Rectal smooth muscle tissue (tissue), 1 donor: Measurements from ENCODE around the gene MRPL20.

ENCODE experiments used
- H3K27ac ChIP-seq: one replicate; pipeline ENCODE4 v1.7.0; 2013; ENCODE audit warnings: low read depth, low read length, inconsistent platforms
- H3K27me3 ChIP-seq: one replicate; pipeline ENCODE4 v1.7.0; 2013; ENCODE audit warnings: low read length; ENCODE audit not compliant: control insufficient read depth, insufficient read depth
- H3K36me3 ChIP-seq: one replicate; pipeline ENCODE4 v1.7.0; 2013; ENCODE audit warnings: low read length; ENCODE audit not compliant: control insufficient read depth, insufficient read depth
- H3K4me1 ChIP-seq: one replicate; pipeline ENCODE4 v1.7.0; 2013; ENCODE audit warnings: low read length; ENCODE audit not compliant: control insufficient read depth, insufficient read depth
- H3K4me3 ChIP-seq: one replicate; pipeline ENCODE4 v1.7.0; 2013; ENCODE audit warnings: low read length
- H3K9ac ChIP-seq: one replicate; pipeline ENCODE4 v1.7.0; 2013; ENCODE audit warnings: low read length

Gene MRPL20

GRCh38 chr1:1427820-1428148, 20.7 kb upstream of the MRPL20 start:
- H3K4me3 ChIP-seq: no peak overlapping the region
- no peaks in the 10 kb centered on the region for H3K27me3 ChIP-seq
- peak overlapping the region; percentile 53 for H3K27ac ChIP-seq
- no peak overlapping the region for H3K9ac ChIP-seq
- no peaks in the 10 kb centered on the region for H3K36me3 ChIP-seq
- peaks cover 27% of the 10 kb centered on the region for H3K4me1 ChIP-seq

DNA sequence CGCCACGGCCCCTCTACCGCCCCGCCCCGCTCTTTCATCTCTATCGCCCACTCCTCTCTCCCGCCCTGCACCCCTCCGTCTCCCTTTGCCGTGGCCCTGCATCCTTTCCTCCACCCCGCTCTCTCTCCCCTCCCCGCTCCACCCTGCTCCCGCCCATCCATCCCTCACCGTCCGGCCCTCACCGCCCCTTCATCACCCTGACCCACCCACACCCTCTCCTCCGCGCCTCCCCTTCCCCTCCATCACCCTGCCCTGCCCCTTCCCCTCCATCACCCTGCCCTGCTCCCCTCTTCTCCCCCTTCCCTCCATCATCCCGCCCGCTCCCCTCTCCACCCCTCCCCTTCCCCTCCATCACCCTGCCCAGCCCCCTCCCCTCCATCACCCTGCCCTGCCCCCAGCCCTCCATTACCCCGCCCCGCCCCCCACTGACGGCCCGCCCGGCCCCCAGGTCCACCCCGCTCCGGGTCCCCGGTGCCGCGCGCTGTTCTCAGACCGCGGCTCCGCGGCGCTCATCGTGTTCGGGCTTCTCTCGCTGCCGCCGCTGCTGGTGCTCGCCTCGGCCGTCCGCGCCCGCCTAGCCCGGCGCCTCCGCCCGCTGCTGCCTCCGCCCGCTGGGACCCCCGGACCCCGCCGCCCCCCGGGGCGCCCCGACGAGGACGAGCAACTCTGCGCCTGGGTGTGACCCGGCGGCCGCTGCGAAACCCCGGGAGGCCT, 20.2 kb upstream of the MRPL20 start:
- Histone ChIP-seq H3K36me3 (no peaks in the 10 kb centered on the region), H3K4me3 (no peak overlapping the region), H3K27me3 (no peaks in the 10 kb centered on the region), H3K4me1 (peaks cover 22% of the 10 kb centered on the region), H3K9ac (no peak overlapping the region), H3K27ac (no peak overlapping the region)

DNA sequence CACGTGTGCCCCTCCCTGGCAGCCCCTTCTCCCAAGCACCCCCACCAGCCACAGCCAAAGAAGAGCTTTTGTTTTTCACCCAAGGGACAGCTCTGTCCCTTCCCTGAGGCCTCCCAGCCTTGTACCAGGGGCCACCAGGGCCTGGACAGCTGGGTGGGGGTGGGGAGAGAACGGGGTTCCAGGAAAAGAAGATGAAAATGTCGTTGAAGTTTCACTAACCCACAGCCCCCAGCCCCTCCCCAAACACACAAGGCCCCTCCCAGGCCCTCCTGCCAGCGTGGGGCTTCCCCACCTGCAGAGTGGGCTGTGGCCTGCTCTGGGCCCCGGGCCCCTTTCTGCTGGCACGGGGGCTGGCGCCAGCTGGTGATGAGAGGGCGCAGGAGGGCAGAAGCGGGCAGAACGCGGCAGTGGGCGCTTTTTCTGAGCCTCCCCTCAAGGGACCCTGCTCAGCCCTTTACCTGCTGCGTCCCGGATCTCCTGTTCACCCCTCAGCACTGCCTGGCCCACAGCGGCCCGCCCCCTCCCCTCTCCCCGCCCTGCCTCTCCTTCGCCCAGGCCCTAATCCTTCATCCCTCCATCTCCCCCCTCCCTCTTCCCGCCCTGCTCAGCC, 19.5 kb upstream of the MRPL20 start:
- no peak overlapping the region for H3K4me3 ChIP-seq
- peaks cover 20% of the 10 kb centered on the region for H3K4me1 ChIP-seq
- H3K9ac ChIP-seq: no peak overlapping the region
- H3K36me3 ChIP-seq: no peaks in the 10 kb centered on the region
- no peak overlapping the region for H3K27ac ChIP-seq
- no peaks in the 10 kb centered on the region for H3K27me3 ChIP-seq

DNA sequence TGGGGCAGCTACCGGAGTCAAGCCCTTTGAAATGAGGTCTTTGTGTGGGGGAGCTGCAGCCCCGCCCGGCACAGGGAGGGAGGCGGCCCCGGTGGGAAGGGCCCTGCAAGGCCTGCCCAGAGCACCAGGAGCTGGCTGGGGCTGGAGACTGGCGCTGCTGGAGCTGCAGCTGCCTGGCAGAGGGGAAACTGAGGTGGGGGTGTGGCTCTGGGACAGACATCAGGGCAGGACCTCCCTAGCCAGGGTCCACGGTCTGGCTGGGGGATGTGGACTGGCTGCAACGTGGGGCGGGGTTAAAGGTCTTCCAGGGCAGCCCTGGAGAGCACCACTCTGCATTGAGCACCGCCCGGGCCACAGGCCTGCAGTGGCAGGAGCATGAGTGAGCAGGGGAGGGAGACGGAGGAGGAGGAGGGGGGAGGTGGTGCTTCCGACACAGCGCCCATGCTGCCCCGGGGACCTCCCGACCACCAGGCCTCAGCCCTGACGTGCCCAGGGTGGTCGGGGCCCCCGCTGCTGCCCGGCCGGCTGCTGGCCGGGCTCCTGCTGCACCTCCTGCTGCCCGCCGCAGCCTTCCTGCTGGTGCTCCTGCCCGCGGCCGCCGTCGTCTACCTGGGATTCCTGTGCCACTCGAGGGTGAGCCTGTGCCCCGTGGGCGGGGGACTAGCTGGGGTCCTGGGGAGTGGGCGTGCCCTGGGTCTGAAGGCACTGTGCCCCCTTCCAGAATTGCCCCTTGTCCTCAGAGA, 18.8 kb upstream of the MRPL20 start:
- H3K27ac ChIP-seq: no peak overlapping the region
- H3K27me3 ChIP-seq: peaks cover 3% of the 10 kb centered on the region
- H3K4me3 ChIP-seq: no peak overlapping the region
- H3K36me3 ChIP-seq: no peaks in the 10 kb centered on the region
- peaks cover 16% of the 10 kb centered on the region for H3K4me1 ChIP-seq
- H3K9ac ChIP-seq: no peak overlapping the region

DNA sequence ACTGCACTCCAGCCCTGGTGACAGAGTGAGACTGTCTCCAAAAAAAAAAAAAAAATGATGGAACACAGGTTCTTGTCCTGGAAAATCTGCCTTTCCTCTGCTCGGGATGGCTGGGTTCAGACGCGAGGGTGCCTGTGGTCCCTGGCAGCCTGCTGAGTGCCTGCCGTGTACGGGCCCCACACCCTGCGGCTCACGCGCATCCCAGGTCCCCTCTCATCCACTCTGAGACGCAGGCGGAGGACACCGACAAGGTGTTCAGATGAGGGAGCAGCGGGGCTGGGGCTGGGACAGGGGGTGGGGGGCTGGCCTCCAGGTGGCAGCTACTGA, 18.3 kb upstream of the MRPL20 start:
- Histone ChIP-seq H3K4me3 (no peak overlapping the region), H3K9ac (no peak overlapping the region), H3K27ac (no peak overlapping the region), H3K36me3 (no peaks in the 10 kb centered on the region), H3K4me1 (peaks cover 15% of the 10 kb centered on the region), H3K27me3 (peaks cover 6% of the 10 kb centered on the region)

- no peaks in the 10 kb centered on the region for H3K36me3 ChIP-seq
- no peak overlapping the region for H3K27ac ChIP-seq
- no peak overlapping the region for H3K4me3 ChIP-seq
- H3K9ac ChIP-seq: no peak overlapping the region
- H3K4me1 ChIP-seq: peaks cover 9% of the 10 kb centered on the region
- peaks cover 6% of the 10 kb centered on the region for H3K27me3 ChIP-seq
Measured at GRCh38 chr1:1424707-1425106, 17.6 kb upstream of the MRPL20 start.

DNA sequence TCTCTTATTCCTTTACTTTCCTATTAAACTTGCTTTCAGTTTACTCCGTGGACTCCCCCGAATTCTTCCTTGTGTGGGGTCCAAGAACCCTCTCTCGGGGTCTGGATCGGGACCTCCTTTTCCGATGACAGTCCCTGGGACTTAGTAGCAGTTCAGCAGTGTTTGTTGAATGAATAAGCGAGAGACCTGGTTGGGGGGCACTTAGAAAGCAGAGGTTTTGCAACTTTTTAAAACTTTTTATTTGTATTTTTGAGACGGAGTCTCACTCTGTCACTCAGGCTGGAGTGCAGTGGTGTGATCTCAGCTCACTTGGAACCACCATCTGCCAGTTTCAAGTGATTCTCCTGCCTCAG, 16.1 kb upstream of the MRPL20 start:
- H3K27me3 ChIP-seq: peaks cover 6% of the 10 kb centered on the region
- H3K4me3 ChIP-seq: no peak overlapping the region
- no peak overlapping the region for H3K27ac ChIP-seq
- H3K36me3 ChIP-seq: no peaks in the 10 kb centered on the region
- H3K9ac ChIP-seq: no peak overlapping the region
- peaks cover 5% of the 10 kb centered on the region for H3K4me1 ChIP-seq

GRCh38 chr1:1422465-1423244, 15.6 kb upstream of the MRPL20 start:
- no peak overlapping the region for H3K9ac ChIP-seq
- no peaks in the 10 kb centered on the region for H3K36me3 ChIP-seq
- H3K4me1 ChIP-seq: peaks cover 5% of the 10 kb centered on the region
- H3K4me3 ChIP-seq: no peak overlapping the region
- H3K27ac ChIP-seq: no peak overlapping the region
- H3K27me3 ChIP-seq: peaks cover 6% of the 10 kb centered on the region

DNA sequence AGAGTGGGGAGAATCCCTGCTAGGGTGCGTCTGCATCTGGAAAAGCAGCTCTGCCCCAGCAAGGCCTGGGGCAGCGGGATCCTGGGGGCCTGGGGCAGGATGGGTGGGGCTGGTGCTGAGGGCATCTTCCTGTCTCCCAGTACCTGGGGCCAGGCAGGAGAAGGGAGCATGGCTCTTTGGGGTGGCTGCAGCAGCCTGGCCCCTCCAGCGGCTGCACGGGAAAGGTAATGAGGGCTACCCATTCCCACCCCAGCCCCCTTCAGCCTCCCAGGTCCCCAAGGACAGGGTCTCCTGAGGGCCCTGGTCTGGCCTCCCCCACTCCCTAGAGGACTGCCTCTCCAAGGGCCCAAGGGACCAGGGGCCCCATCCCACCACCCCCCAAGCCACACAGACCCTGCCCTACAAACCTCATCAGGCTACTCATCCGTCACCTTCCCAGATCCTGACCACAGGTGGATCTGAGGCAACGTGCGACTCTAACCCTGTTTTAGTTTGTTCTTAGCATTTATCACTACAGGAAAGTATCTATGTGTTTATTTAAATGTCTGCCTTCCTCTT, 14.9 kb upstream of the MRPL20 start:
- H3K9ac ChIP-seq: no peak overlapping the region
- H3K27me3 ChIP-seq: peaks cover 6% of the 10 kb centered on the region
- H3K36me3 ChIP-seq: no peaks in the 10 kb centered on the region
- peaks cover 5% of the 10 kb centered on the region for H3K4me1 ChIP-seq
- H3K27ac ChIP-seq: no peak overlapping the region
- H3K4me3 ChIP-seq: no peak overlapping the region

DNA sequence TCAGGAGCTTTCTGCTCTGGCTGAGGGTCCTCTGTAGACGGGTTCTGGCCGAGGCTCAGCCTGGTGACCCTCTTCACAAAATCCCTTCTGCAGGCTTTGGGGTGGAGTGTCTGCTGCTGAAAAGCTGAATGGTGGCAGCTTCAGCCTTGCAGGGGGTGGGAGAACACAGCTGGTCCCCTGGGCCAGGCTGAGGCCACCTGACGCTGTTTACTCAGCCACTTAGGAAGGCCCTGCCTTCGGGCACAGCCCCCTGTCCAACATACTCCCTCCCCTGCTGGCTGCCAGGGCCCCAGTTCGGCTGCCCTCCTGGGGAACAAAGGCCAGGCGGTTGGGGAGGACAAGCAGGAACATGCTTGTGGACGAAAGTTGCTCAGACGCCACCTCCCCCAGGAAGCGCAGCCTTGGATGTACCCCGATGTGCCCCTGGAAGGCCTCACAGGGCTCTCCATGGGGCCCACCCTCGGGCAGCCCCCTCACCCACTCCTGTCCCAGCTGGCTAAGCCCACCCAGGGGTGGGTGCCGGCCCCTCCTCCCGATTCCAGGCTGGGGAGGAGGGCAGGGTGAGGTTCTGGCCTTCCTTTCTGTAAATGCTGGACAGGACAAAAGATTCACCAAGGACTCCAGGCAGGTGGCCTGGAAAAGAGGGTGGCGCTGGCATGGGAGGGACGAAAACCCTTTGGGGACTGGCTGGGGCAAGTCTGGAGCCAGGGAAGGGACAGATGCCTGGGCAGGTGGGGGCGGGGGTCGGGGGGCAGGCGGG, 14.2 kb upstream of the MRPL20 start, which contains the start of gene ANKRD65:
ANKRD65 (minus strand) TSS at position 130 of the 760 bp plus-strand sequence. CDS start 271 bp downstream, outside the sequence.
- peak within 1 kb of the TSS; percentile 58 for H3K4me3 ChIP-seq
- H3K27ac ChIP-seq: peak within 1 kb of the TSS; percentile 32
- no peaks in the 10 kb centered on the region for H3K36me3 ChIP-seq
- H3K4me1 ChIP-seq: peaks cover 5% of the 10 kb centered on the region
- peaks cover 6% of the 10 kb centered on the region for H3K27me3 ChIP-seq
- no peak within 1 kb of the TSS for H3K9ac ChIP-seq

DNA sequence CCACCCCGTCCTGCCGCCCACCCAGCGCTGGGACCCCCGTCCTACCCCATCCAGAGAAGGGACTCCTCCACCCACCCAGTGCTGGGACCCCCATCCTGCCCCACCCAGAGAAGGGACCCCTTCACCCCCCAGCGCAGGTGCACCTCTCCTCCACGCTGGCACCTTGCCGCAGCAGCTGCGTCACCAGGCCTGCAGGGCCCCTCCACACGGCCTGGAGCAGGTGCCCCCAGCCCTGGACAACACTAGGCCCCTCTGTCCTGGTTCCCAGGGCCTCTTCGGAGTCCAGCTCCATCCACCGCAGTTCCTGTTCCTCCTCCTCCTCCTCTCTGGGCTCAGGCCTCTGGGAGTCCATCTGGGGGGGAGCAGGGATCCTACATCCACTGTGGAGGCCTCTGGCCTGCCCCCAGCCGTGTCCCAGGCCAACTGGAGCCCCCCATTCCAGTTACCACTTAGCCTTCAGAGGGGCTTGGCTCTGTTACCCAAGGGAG, 13.6 kb upstream of the MRPL20 start:
- Histone ChIP-seq H3K27me3 (peaks cover 6% of the 10 kb centered on the region), H3K4me1 (peaks cover 5% of the 10 kb centered on the region), H3K4me3 (peak overlapping the region; percentile 58), H3K27ac (peak overlapping the region; percentile 32), H3K36me3 (no peaks in the 10 kb centered on the region), H3K9ac (no peak overlapping the region)
